Activated naive CD4-positive, alpha-beta T cell treated with anti-CD3 and anti-CD28 coated beads for 36 hours (primary cell): ENCODE data around the gene NKD1. TPM values are rescaled to one million over a fixed set of nuclear protein-coding genes. Genes with fewer than 3 reads are reported as not detected.

Experiments
- CTCF ChIA-PET: fragments of 350-600 bp; sonication (Branson Sonifier 250); formaldehyde crosslinking; loops from one replicate; lab custom pipeline; 2021; ENCODE audit warnings: antibody characterized with exemption; lab: Charles Lee
- DNase-seq: peaks from one replicate; pipeline ENCODE4 v3.0.0-alpha.2; 2020
- H3K27ac Mint-ChIP-seq: one replicate; pipeline ENCODE4 v1.8.0; 2021; ENCODE audit warnings: mild to moderate bottlenecking, mixed read lengths
- H3K27me3 Mint-ChIP-seq: one replicate; pipeline ENCODE4 v1.8.0; 2021; ENCODE audit warnings: low read depth, mixed read lengths
- H3K36me3 Mint-ChIP-seq: one replicate; pipeline ENCODE4 v1.8.0; 2021; ENCODE audit warnings: low read depth, mixed read lengths
- H3K4me1 Mint-ChIP-seq: one replicate; pipeline ENCODE4 v1.8.0; 2021; ENCODE audit warnings: low read depth, mixed read lengths
- H3K4me3 Mint-ChIP-seq: one replicate; pipeline ENCODE4 v1.8.0; 2021; ENCODE audit warnings: mild to moderate bottlenecking, moderate library complexity, mixed read lengths
- H3K9me3 Mint-ChIP-seq: one replicate; pipeline ENCODE4 v1.8.0; 2021; ENCODE audit warnings: mixed read lengths
- intact Hi-C: fragments of 100-400 bp; cut with micrococcal nuclease; formaldehyde crosslinking; loops from one replicate; pipeline ENCODE4 v1.15.1; 2023
- total RNA-seq, 2 experiments: library from RNA; stranded (reverse); gene quantifications; one replicate each; pipeline ENCODE4 v1.2.3, GENCODE V29; 2021

The NKD1 gene
- total RNA-seq, 2 experiments from 2014 or later = 2.6 to 3.2 TPM

DNA sequence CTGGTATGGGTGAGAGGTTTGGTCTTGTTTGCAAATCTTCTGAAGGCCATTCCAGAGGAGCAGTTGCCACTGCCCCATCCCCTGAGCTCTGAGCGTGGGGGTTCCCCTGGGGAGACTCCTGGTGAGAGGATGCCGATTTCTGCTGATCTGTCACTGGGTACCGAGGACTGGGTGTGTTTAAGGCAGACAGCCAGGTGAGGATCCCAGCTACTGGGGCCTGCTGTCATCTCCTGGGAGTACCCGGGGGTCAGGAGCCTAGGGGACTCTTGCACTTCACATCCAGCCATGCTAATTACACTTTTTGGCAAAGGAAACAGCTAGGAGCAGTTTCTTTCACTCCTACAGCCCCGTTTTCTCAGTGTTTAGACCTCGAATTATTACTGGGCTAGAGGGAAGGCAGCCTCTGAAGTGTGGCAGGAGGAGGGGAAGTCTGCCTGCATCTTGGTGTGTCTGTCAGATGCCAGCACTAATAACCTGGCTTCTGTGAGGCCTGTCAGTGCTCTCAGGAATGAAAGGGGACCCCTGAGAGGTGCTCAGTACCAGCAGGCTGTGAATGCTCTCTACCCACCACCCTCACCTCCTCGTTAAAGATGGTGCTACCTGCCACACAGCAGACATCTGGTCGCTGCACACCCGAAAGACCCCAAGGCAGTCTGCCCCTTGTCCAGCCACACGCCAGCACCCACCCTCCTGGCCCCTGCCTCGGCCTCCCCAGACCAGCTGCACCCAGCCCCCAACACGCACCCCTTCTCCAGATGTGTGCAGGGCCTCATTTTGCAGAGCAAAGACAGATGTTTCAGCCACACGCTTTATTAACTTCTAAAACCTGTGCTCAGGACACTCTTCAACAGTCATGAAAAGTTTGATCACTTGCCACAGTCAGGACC lies 89.8 kb downstream of the NKD1 start:
- no peaks in the 10 kb centered on the region for H3K27me3 Mint-ChIP-seq
- H3K9me3 Mint-ChIP-seq = no peaks in the 10 kb centered on the region
- H3K27ac Mint-ChIP-seq = no peak overlapping the region
- H3K4me3 Mint-ChIP-seq = no peak overlapping the region
- H3K4me1 Mint-ChIP-seq = peaks cover 2% of the 10 kb centered on the region
- no peaks in the 10 kb centered on the region for H3K36me3 Mint-ChIP-seq
- no peak for DNase-seq
- CTCF ChIA-PET = interaction anchor here (0.6 to 1.2 kb wide), 2 partner anchors 28 to 166 kb away, joined by 3 read pairs; no protein-coding TSS in a partner anchor
- intact Hi-C loops = no loop called here

DNA sequence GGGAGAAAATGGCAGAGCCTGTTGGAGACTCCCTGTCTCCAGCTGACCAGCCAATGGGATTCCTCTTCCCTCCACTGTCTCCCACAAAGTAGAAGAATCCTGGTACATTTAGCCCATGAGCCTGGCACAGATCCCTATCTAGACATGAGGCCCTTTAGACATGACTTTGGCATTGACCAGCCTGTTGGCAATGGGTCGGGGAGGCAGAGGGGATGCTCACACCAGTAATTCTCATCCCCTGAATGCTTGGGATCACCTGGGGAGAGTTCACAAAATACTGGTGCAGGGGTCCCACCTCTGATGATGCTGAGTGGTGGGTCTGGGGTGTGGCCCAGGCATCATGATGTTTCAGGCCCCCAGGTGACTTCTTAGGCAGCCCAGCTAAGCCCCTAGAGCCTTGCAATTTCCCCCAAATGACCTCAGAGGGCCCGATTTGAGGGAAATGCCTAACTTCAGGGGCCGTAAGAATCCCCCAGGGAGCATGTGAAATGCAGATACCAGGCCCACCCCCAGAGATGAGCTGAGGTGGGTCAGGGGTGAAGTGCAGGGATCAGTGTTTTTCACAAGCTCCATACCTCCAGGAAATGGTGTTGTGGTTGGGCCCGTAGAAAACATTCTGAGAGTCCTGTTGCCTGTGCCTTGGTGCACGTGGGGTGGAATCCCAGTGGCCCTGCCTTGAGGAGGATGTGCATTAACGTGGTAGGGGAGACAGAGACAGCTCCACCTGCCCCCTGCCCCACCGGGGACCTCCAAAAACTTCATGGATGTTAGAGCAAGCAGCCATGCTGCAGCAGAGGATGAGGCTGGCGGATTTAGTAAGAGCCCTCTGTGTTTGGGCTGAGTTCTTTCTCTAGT lies 90.8 kb downstream of the NKD1 start:
- CTCF ChIA-PET = no interaction called here
- intact Hi-C loops = no loop called here
- Mint-ChIP-seq H3K27ac (no peak overlapping the region), H3K4me1 (peaks cover 2% of the 10 kb centered on the region), H3K4me3 (no peak overlapping the region), H3K36me3 (no peaks in the 10 kb centered on the region), H3K9me3 (no peaks in the 10 kb centered on the region), H3K27me3 (no peaks in the 10 kb centered on the region)
- DNase-seq = no peak

DNA sequence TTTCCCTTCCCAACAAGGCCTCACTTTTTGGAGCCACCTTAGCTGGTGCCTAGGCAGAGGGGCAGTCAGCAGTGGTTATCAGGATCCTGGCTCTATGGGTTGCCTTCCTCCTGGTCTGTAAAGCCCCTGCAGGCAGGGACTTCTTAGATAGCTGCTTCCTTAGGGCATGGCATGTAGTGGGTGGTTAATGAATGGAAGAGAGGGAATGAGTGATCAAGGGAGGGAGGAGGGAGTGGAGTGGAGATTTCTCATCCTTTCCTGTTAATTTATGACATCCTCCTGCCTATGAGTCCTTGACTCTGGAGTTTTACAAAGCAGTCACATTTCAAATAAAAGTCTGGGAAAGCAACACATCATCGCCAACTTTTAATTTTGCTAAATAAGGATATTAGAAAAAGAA lies 92.2 kb downstream of the NKD1 start:
- H3K27ac Mint-ChIP-seq = no peak overlapping the region
- intact Hi-C loops = loop anchor here (5.0 kb wide), 2 partner anchors 93 to 428 kb away; partner anchors contain the start of gene NKD1
- peaks cover 4% of the 10 kb centered on the region for H3K4me1 Mint-ChIP-seq
- H3K27me3 Mint-ChIP-seq = no peaks in the 10 kb centered on the region
- H3K4me3 Mint-ChIP-seq = no peak overlapping the region
- H3K36me3 Mint-ChIP-seq = no peaks in the 10 kb centered on the region
- CTCF ChIA-PET = no interaction called here
- DNase-seq = no peak
- H3K9me3 Mint-ChIP-seq = no peaks in the 10 kb centered on the region

DNA sequence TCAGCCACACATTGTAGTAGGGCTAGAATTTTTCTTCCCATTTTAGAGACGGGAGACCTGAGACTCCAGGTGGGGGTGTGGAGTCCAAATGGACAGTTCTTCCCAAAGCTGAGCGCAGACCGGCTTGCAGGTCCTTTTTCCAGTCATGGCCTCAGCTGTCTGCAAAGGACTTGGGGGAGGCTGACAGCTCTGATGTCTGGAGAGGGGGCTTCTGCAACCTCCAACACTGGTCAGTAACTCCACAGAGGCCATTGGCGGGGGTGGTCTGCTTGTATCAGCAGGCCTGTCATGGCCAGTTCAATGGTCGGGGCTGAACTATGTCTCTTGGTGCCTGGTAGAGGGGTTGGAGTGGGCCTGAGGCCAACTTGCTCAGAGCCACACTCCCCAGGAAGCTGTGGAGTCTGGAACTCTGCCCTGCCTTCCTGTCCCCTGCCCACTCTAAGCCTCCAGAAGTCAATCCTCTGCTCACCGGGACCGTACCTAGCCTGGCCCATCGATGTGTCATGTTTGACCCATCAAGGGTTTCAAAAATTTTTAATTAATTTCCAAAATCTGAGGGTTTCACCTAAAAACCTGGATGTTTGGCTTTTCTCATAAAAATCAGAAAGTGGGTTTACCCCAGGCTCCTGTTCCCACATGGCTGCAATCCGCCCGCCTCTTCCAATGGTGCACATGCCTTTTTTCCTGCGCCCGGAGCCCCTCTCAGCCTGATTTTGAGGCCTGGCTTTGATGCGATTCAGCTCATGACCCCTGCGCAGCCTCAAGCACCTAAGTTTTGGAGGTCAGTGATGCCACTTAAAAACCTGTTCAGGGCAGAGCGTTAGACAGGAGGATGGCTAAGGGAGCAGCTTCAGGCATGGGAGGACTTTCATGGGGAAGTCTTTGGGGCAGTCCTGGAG lies 93.0 kb downstream of the NKD1 start:
- intact Hi-C loops = loop anchor here (5.0 kb wide), 2 partner anchors 94 to 429 kb away; partner anchors contain the start of gene NKD1
- no peak overlapping the region for H3K4me3 Mint-ChIP-seq
- CTCF ChIA-PET = interaction anchor here (1.1 kb wide), 1 partner anchor 103 kb away, joined by 3 read pairs; no protein-coding TSS in a partner anchor
- H3K27me3 Mint-ChIP-seq = no peaks in the 10 kb centered on the region
- no peak overlapping the region for H3K27ac Mint-ChIP-seq
- no peaks in the 10 kb centered on the region for H3K36me3 Mint-ChIP-seq
- H3K9me3 Mint-ChIP-seq = no peaks in the 10 kb centered on the region
- peaks cover 2% of the 10 kb centered on the region for H3K4me1 Mint-ChIP-seq
- DNase-seq = no peak

DNA sequence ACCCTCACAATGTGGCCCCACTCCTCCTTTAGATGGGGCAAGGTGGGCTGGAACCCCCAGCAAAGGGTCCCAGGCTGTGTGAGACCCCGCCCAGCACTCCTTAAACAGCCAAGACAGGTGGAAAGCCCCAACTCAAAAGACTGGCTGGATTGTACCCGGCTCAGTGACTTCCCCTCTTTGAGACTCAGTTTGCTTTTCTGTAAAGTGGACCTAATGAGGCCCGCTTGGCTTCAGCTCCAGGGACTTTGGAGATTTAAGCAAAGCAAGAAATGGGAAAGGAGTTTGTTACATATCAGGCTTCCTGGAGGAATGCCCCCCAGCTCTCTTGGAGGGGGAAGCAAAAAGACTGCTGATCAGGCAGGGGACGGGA lies 93.6 kb downstream of the NKD1 start:
- no peaks in the 10 kb centered on the region for H3K27me3 Mint-ChIP-seq
- no peaks in the 10 kb centered on the region for H3K9me3 Mint-ChIP-seq
- intact Hi-C loops = loop anchor here (5.0 kb wide), 2 partner anchors 95 to 430 kb away; partner anchors contain the start of gene NKD1

DNA sequence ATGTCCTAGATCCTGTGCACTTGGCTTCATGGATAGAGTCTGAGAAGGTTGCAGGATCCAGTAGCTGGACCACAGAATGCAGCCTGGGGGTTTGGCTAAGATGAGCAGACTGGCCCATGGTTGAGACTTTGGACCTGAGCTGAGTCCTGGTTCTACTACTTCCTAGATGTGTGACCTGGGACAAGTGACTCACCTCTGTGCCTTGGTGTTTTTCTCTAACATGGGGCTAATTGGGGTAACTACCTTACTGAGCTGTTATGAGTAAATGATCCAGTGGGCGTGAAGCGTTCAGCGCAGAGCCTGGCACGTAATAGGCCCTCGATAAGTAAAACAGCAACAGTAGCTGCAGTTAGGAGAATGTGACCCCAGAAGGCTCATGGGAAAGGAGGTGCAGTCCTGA lies 94.2 kb downstream of the NKD1 start:
- intact Hi-C loops = loop anchor here (5.0 kb wide), 2 partner anchors 95 to 430 kb away; partner anchors contain the start of gene NKD1
- peaks cover 2% of the 10 kb centered on the region for H3K4me1 Mint-ChIP-seq

More for the DNA sequence above, 93.6 kb downstream of the NKD1 start:
- H3K36me3 Mint-ChIP-seq = no peaks in the 10 kb centered on the region
- DNase-seq = no peak
- no peak overlapping the region for H3K27ac Mint-ChIP-seq
- no peak overlapping the region for H3K4me3 Mint-ChIP-seq
- peaks cover 2% of the 10 kb centered on the region for H3K4me1 Mint-ChIP-seq
- CTCF ChIA-PET = interaction anchor here (1.1 kb wide), 1 partner anchor 102 kb away, joined by 3 read pairs; no protein-coding TSS in a partner anchor

DNA sequence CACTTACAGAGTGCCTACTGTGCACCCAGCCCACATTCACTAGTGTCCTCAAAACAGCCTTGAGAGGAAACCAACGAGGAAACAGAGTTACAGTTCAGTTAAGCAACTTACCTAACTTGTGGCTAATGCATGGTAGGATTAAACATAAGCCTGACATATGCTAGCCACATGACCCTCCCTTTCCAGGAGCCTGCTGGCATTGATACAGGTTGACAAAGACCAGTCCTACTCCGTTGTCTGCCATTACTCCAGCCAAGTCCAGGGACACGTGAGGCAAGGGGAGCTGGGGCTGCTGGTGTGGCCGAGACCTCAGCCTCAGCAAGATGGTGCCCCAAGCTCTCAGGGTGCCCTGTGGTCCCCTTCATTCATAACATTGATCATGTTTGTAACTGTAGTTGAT lies 95.0 kb downstream of the NKD1 start:
- Mint-ChIP-seq H3K9me3 (no peaks in the 10 kb centered on the region), H3K27me3 (no peaks in the 10 kb centered on the region), H3K4me3 (no peak overlapping the region), H3K27ac (no peak overlapping the region), H3K36me3 (no peaks in the 10 kb centered on the region), H3K4me1 (peaks cover 2% of the 10 kb centered on the region)
- CTCF ChIA-PET = interaction anchor here (0.6 to 1.3 kb wide), 3 partner anchors 24 to 316 kb away, joined by 3 read pairs; no protein-coding TSS in a partner anchor
- no peak for DNase-seq
- intact Hi-C loops = loop anchor here (5.0 kb wide), 2 partner anchors 96 to 431 kb away; partner anchors contain the start of gene NKD1

More for the DNA sequence above, 94.2 kb downstream of the NKD1 start:
- Mint-ChIP-seq H3K4me3 (no peak overlapping the region), H3K27me3 (no peaks in the 10 kb centered on the region), H3K27ac (no peak overlapping the region), H3K36me3 (no peaks in the 10 kb centered on the region), H3K9me3 (no peaks in the 10 kb centered on the region)
- peak; percentile 37 for DNase-seq
- CTCF ChIA-PET = interaction anchor here (0.6 to 1.3 kb wide), 5 partner anchors 25 to 417 kb away, joined by 3 read pairs; no protein-coding TSS in a partner anchor

DNA sequence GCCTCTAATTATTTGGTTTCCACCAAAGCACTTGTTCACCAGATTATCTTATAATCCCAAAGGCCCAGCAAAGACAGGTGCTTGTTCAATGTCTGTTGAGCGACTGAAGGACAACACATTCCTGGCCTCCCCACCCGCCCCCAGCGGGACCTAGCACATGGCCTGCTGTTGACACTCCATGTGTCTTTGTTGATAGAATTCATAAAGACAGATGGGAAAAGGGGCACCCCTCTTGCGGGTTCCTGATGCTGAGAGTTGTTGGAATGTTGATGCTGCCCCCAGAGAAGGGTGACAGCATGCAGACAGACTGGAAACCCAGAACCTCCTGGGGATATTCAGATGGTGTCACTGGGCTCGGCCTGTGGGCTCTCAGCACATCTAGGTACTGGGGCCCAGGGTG lies 96.0 kb downstream of the NKD1 start:
- H3K4me3 Mint-ChIP-seq = no peak overlapping the region
- H3K9me3 Mint-ChIP-seq = no peaks in the 10 kb centered on the region
- CTCF ChIA-PET = interaction anchor here (1.6 kb wide), 4 partner anchors 9 to 285 kb away, joined by 5 to 6 read pairs (median 5); no protein-coding TSS in a partner anchor
- no peak overlapping the region for H3K27ac Mint-ChIP-seq
- H3K4me1 Mint-ChIP-seq = peaks cover 2% of the 10 kb centered on the region
- no peaks in the 10 kb centered on the region for H3K27me3 Mint-ChIP-seq
- no peak for DNase-seq
- intact Hi-C loops = loop anchor here (1.0 to 5.0 kb wide), 3 partner anchors 97 to 432 kb away; partner anchors contain the start of gene NKD1
- H3K36me3 Mint-ChIP-seq = no peaks in the 10 kb centered on the region

DNA sequence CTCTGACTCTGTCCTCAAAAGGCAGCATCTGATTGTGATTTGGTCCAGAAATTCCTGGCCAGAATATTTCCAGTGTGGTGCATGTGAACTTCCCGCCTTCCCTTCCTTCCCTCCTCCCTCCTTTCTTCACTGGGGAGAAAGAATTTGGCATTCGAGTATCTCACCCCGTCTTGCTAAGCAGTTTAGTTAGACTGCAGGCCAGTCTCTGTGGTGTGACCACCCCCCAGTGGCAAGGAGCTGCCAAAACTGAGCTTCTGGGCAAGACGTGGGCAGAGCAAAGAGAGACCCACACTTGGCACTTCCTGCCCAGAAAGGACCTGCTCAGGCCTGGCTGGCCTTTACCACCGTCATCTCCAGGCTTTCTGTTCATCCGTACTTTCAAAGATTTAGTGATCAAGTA lies 96.5 kb downstream of the NKD1 start:
- Mint-ChIP-seq H3K27ac (no peak overlapping the region), H3K27me3 (no peaks in the 10 kb centered on the region), H3K9me3 (no peaks in the 10 kb centered on the region), H3K36me3 (no peaks in the 10 kb centered on the region), H3K4me1 (peaks cover 2% of the 10 kb centered on the region), H3K4me3 (no peak overlapping the region)
- DNase-seq = peak; percentile 67
- intact Hi-C loops = loop anchor here (1.0 to 5.0 kb wide), 3 partner anchors 97 to 432 kb away; partner anchors contain the start of gene NKD1
- CTCF ChIA-PET = interaction anchor here (0.6 to 1.6 kb wide), 10 partner anchors 9 to 1136 kb away, joined by 3 to 6 read pairs (median 3); no protein-coding TSS in a partner anchor

DNA sequence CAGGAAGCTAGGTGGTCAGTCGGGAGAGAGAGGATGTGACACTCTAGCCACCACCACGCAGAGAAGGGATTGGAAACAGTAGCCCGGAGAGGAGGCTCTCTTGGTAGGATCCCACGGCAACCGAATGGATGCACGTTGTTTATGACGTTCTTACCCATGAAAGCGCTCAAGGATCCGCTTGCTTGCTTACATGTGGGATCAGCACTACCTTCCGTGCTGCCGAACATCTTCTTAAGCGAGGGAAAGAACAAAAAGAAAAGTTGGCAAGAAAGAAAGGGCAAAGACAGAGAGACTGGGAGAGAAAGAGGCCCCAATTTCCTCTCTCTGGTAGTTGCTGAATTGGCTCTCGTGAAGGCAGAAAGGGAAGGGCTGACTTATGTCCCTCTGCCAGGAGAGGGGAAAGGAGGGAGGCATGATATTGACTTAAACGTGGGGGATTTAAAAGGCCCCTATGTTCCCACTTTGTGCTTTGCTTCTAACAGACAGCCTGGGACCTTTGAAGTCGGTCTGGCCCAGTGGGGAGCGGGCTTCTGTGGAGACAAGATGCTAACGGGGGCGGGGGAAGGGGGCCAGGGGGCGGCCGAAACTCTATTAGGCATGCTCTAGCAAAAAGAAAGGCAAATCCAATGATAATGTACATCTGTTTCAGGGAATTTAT lies 97.5 kb downstream of the NKD1 start:
- intact Hi-C loops = no loop called here
- Mint-ChIP-seq H3K4me3 (no peak overlapping the region), H3K4me1 (peaks cover 2% of the 10 kb centered on the region), H3K36me3 (no peaks in the 10 kb centered on the region), H3K9me3 (no peaks in the 10 kb centered on the region), H3K27ac (no peak overlapping the region), H3K27me3 (no peaks in the 10 kb centered on the region)
- CTCF ChIA-PET = interaction anchor here (0.6 to 1.6 kb wide), 9 partner anchors 8 to 1137 kb away, joined by 3 to 6 read pairs (median 4); no protein-coding TSS in a partner anchor
- no peak for DNase-seq
